Measurements from ENCODE around the gene VMO1.

The VMO1 gene

GRCh38 chr17:4766723-4767122 is 19.4 kb downstream of the VMO1 start:
- H3K4me3 ChIP-seq (replicated peaks; ENCODE audit: low read depth, low read length) = no peak overlapping the region
- no peaks in the 10 kb centered on the region for H3K36me3 ChIP-seq (ENCODE audit: control insufficient read depth, insufficient read depth, low read length)
- DNase-seq (ENCODE audit: extremely low read depth, insufficient read length) = no peak
- no peak for TF ChIP-seq CTCF (IDR thresholded peaks at IDR 0.05; ENCODE audit: insufficient read depth, low read length, poor library complexity, severe bottlenecking)
- H3K27me3 ChIP-seq (replicated peaks; ENCODE audit: control insufficient read depth, insufficient read depth, low read length) = no peaks in the 10 kb centered on the region

- Histone ChIP-seq H3K36me3 (ENCODE audit: control insufficient read depth, insufficient read depth, low read length) (no peaks in the 10 kb centered on the region), H3K27me3 (replicated peaks; ENCODE audit: control insufficient read depth, insufficient read depth, low read length) (no peaks in the 10 kb centered on the region), H3K4me3 (replicated peaks; ENCODE audit: low read depth, low read length) (no peak overlapping the region)
- no peak for TF ChIP-seq CTCF (IDR thresholded peaks at IDR 0.05; ENCODE audit: insufficient read depth, low read length, poor library complexity, severe bottlenecking)
- DNase-seq (ENCODE audit: extremely low read depth, insufficient read length) = no peak
These were observed 20.0 kb downstream of the VMO1 start for GRCh38 chr17:4766201-4766600.

GRCh38 chr17:4764595-4764994 is 21.6 kb downstream of the VMO1 start:
- no peaks in the 10 kb centered on the region for H3K27me3 ChIP-seq (replicated peaks; ENCODE audit: control insufficient read depth, insufficient read depth, low read length)
- H3K4me3 ChIP-seq (replicated peaks; ENCODE audit: low read depth, low read length) = no peak overlapping the region
- H3K36me3 ChIP-seq (ENCODE audit: control insufficient read depth, insufficient read depth, low read length) = no peaks in the 10 kb centered on the region
- DNase-seq (ENCODE audit: extremely low read depth, insufficient read length) = no peak
- TF ChIP-seq CTCF (IDR thresholded peaks at IDR 0.05; ENCODE audit: insufficient read depth, low read length, poor library complexity, severe bottlenecking) = no peak

- Histone ChIP-seq H3K27me3 (replicated peaks; ENCODE audit: control insufficient read depth, insufficient read depth, low read length) (no peaks in the 10 kb centered on the region), H3K4me3 (replicated peaks; ENCODE audit: low read depth, low read length) (no peak overlapping the region), H3K36me3 (ENCODE audit: control insufficient read depth, insufficient read depth, low read length) (no peaks in the 10 kb centered on the region)
- no peak for DNase-seq (ENCODE audit: extremely low read depth, insufficient read length)
- TF ChIP-seq CTCF (IDR thresholded peaks at IDR 0.05; ENCODE audit: insufficient read depth, low read length, poor library complexity, severe bottlenecking) = no peak
These were observed 26.4 kb downstream of the VMO1 start for GRCh38 chr17:4759776-4760236.

GRCh38 chr17:4753392-4753791 is 32.8 kb downstream of the VMO1 start:
- DNase-seq (ENCODE audit: extremely low read depth, insufficient read length) = no peak
- Histone ChIP-seq H3K27me3 (replicated peaks; ENCODE audit: control insufficient read depth, insufficient read depth, low read length) (peaks cover 1% of the 10 kb centered on the region), H3K36me3 (ENCODE audit: control insufficient read depth, insufficient read depth, low read length) (no peaks in the 10 kb centered on the region), H3K4me3 (replicated peaks; ENCODE audit: low read depth, low read length) (no peak overlapping the region)
- no peak for TF ChIP-seq CTCF (IDR thresholded peaks at IDR 0.05; ENCODE audit: insufficient read depth, low read length, poor library complexity, severe bottlenecking)

GRCh38 chr17:4751932-4752331 is 34.2 kb downstream of the VMO1 start:
- Histone ChIP-seq H3K36me3 (ENCODE audit: control insufficient read depth, insufficient read depth, low read length) (no peaks in the 10 kb centered on the region), H3K27me3 (replicated peaks; ENCODE audit: control insufficient read depth, insufficient read depth, low read length) (peaks cover 1% of the 10 kb centered on the region), H3K4me3 (replicated peaks; ENCODE audit: low read depth, low read length) (no peak overlapping the region)
- no peak for TF ChIP-seq CTCF (IDR thresholded peaks at IDR 0.05; ENCODE audit: insufficient read depth, low read length, poor library complexity, severe bottlenecking)
- no peak for DNase-seq (ENCODE audit: extremely low read depth, insufficient read length)

Measured in GM06990 (cell line).